PC-3 (cell line): ENCODE data around the gene TRAF3IP3.

Source experiments
- CTCF ChIP-seq: fragments of 300-600 bp; sonication (generic); conservative IDR thresholded peaks from 2 replicates; pipeline ENCODE4 v1.5.1; 2017; ENCODE audit warnings: antibody characterized with exemption, low read depth, mild to moderate bottlenecking, low read length
- EZH2 ChIP-seq: fragments of 300-600 bp; sonication (generic); IDR thresholded peaks from one replicate; pipeline ENCODE4 v1.6.1; 2017; ENCODE audit warnings: antibody characterized with exemption, mild to moderate bottlenecking, low read length; ENCODE audit not compliant: unreplicated experiment
- EZH2phosphoT487 ChIP-seq: fragments of 300-600 bp; sonication (generic); IDR thresholded peaks from 2 replicates; pipeline ENCODE4 v1.6.1; 2018; ENCODE audit warnings: mild to moderate bottlenecking, antibody characterized with exemption, low read length, borderline replicate concordance

GRCh38 chr1:209800984-209801834 is 45.4 kb downstream of the TRAF3IP3 start:
- TF ChIP-seq CTCF: no peak
- no peak for TF ChIP-seq EZH2
- TF ChIP-seq EZH2phosphoT487: no peak
